Endodermal cell (in vitro differentiated cells): ENCODE measurements around the gene CALHM5. TPM values are rescaled to one million over a fixed set of nuclear protein-coding genes. Genes with fewer than 3 reads are reported as not detected.

ENCODE experiments used
- DNase-seq: peaks from one replicate; pipeline ENCODE4 v3.0.0-alpha.2; 2017
- H3K27ac ChIP-seq: 2 replicates; pipeline ENCODE4 v1.5.1; 2013; ENCODE audit warnings: mild to moderate bottlenecking, low read depth, low read length, moderate library complexity
- H3K27me3 ChIP-seq: 2 replicates; pipeline ENCODE4 v1.6.1; 2013; ENCODE audit warnings: mild to moderate bottlenecking, low read length, moderate library complexity; ENCODE audit not compliant: insufficient read depth, control insufficient read depth, poor library complexity, severe bottlenecking
- H3K36me3 ChIP-seq: 2 replicates; pipeline ENCODE4 v1.7.0; 2013; ENCODE audit warnings: mild to moderate bottlenecking, low read length, moderate library complexity; ENCODE audit not compliant: control insufficient read depth, insufficient read depth
- H3K4me1 ChIP-seq: one replicate; pipeline ENCODE4 v1.7.0; 2013; ENCODE audit warnings: low read length; ENCODE audit not compliant: control insufficient read depth, insufficient read depth
- H3K4me3 ChIP-seq: 2 replicates; pipeline ENCODE4 v1.5.1; 2013; ENCODE audit warnings: mild to moderate bottlenecking, low read length, moderate library complexity
- H3K9ac ChIP-seq: 2 replicates; pipeline ENCODE4 v1.6.1; 2013; ENCODE audit warnings: mild to moderate bottlenecking, low read length, moderate library complexity; ENCODE audit not compliant: poor library complexity, severe bottlenecking; ENCODE audit errors: extremely low read depth
- H3K9me3 ChIP-seq: 2 replicates; pipeline ENCODE4 v1.6.1; 2013; ENCODE audit warnings: mild to moderate bottlenecking, low read length, moderate library complexity; ENCODE audit not compliant: control insufficient read depth
- H3K27ac Mint-ChIP-seq: 2 replicates; pipeline ENCODE4 v1.8.0; 2020; ENCODE audit warnings: mixed read lengths
- H3K27me3 Mint-ChIP-seq: 2 replicates; pipeline ENCODE4 v1.8.0; 2021; ENCODE audit warnings: mild to moderate bottlenecking, mixed read lengths; ENCODE audit not compliant: insufficient read depth
- H3K36me3 Mint-ChIP-seq: 2 replicates; pipeline ENCODE4 v1.8.0; 2020; ENCODE audit warnings: low read depth, mixed read lengths
- H3K4me1 Mint-ChIP-seq: 2 replicates; pipeline ENCODE4 v1.8.0; 2020; ENCODE audit warnings: mixed read lengths
- H3K4me3 Mint-ChIP-seq: 2 replicates; pipeline ENCODE4 v1.8.0; 2020; ENCODE audit warnings: mild to moderate bottlenecking, moderate library complexity, mixed read lengths
- H3K9me3 Mint-ChIP-seq: 2 replicates; pipeline ENCODE4 v1.8.0; 2020; ENCODE audit warnings: mild to moderate bottlenecking, mixed read lengths
- WGBS, 2 experiments: methylation state at CpG; one replicate each; pipeline versions ENCODE4 v1.1.5 to v1.1.7; 2013; ENCODE audit warnings: missing lambda C conversion rate in 2 of 2, mixed read lengths in 1 of 2; ENCODE audit not compliant: insufficient coverage in 1 of 2, insufficient read length in 1 of 2; 5-methylcytosine and 5-hydroxymethylcytosine counted together
- total RNA-seq, 2 donors: library from RNA; stranded (reverse); fragmentation: NEBNext Ultra II Directional in 1 of 2; extraction: Animal tissue kit (Norgen Biotek cat#: 25700) in 1 of 2; gene quantifications; 2 replicates in 1 of 2; 3 replicates in 1 of 2; pipeline ENCODE4 v1.2.1, GENCODE V29; 2021
- TF ChIP-seq, protein P1 (sequence below): fragments of 200-600 bp; sonication (generic); conservative IDR thresholded peaks from 2 replicates; pipeline ENCODE4 v1.5.0; 2021; ENCODE audit warnings: antibody characterized with exemption, mild to moderate bottlenecking

The CALHM5 gene
- total RNA-seq, 2 donors from 2014 or later = 0.18 to 0.20 TPM

DNA sequence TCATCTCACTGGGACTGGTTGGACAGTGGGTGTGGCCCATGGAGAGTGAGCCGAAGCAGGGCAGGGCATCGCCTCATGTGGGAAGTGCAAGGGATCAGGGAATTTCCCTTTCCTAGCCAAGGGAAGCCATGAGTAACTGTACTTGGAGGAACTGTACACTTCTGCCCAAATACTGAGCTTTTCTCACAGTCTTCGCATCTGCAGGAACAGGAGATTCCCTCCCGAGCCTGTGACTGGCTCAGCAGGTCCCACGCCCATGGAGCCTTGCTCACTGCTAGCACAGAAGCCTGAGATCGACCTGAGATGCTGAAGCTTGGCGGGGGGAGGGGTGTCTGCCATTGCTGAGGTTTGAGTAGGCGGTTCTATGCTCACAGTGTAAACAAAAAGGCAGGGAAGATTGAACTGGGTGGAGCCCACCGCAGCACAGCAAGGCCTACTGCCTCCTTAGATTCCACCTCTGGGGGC, 10.4 kb upstream of the CALHM5 start:
- TF ChIP-seq, protein P1, sequence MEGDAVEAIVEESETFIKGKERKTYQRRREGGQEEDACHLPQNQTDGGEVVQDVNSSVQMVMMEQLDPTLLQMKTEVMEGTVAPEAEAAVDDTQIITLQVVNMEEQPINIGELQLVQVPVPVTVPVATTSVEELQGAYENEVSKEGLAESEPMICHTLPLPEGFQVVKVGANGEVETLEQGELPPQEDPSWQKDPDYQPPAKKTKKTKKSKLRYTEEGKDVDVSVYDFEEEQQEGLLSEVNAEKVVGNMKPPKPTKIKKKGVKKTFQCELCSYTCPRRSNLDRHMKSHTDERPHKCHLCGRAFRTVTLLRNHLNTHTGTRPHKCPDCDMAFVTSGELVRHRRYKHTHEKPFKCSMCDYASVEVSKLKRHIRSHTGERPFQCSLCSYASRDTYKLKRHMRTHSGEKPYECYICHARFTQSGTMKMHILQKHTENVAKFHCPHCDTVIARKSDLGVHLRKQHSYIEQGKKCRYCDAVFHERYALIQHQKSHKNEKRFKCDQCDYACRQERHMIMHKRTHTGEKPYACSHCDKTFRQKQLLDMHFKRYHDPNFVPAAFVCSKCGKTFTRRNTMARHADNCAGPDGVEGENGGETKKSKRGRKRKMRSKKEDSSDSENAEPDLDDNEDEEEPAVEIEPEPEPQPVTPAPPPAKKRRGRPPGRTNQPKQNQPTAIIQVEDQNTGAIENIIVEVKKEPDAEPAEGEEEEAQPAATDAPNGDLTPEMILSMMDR = no peak
- no peaks in the 10 kb centered on the region for H3K27me3 ChIP-seq

DNA sequence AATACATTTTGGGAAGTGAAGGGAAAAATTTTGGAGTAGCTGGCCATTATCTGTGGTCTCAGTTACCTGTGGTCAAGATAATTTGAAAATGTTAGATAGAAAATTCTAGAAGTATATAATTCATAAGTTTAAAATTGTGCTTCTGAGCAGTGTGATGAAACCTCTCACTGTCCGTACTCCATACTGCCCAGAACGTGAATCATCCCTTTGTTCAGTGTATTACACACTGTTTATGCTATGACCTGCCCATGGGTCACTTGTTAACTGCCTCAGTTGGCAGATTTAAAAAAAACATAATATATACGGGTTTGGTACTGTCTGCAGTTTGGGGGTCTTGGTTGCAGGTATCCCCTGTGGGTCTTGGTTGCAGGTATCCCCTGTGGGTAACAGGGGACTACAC, 4.1 kb upstream of the CALHM5 start:
- H3K4me3 Mint-ChIP-seq = no peak overlapping the region
- peaks cover 23% of the 10 kb centered on the region for H3K9me3 Mint-ChIP-seq
- peaks cover 8% of the 10 kb centered on the region for H3K27me3 Mint-ChIP-seq
- no peak for DNase-seq
- H3K36me3 ChIP-seq = no peaks in the 10 kb centered on the region
- H3K4me1 ChIP-seq = peaks cover 7% of the 10 kb centered on the region
- no peaks in the 10 kb centered on the region for H3K27me3 ChIP-seq
- peaks cover 12% of the 10 kb centered on the region for H3K4me1 Mint-ChIP-seq
- peaks cover 11% of the 10 kb centered on the region for H3K9me3 ChIP-seq
- H3K4me3 ChIP-seq = no peak overlapping the region
- no peak overlapping the region for H3K27ac ChIP-seq
- no peak overlapping the region for H3K9ac ChIP-seq
- no peaks in the 10 kb centered on the region for H3K36me3 Mint-ChIP-seq
- 90 to 94% methylated on average over 2 to 3 of the region's 3 CpGs for WGBS, 2 experiments
- TF ChIP-seq, protein P1 = no peak
- no peak overlapping the region for H3K27ac Mint-ChIP-seq

More for the DNA sequence above, 10.4 kb upstream of the CALHM5 start:
- no peaks in the 10 kb centered on the region for H3K4me1 Mint-ChIP-seq
- WGBS, 2 experiments = 74 to 94% methylated on average over 4 to 9 of the region's 9 CpGs
- no peak overlapping the region for H3K27ac Mint-ChIP-seq
- H3K27ac ChIP-seq = no peak overlapping the region
- H3K4me1 ChIP-seq = no peaks in the 10 kb centered on the region
- no peak overlapping the region for H3K4me3 Mint-ChIP-seq
- H3K36me3 ChIP-seq = no peaks in the 10 kb centered on the region
- H3K9me3 Mint-ChIP-seq = peaks cover 17% of the 10 kb centered on the region
- no peak overlapping the region for H3K9ac ChIP-seq
- H3K36me3 Mint-ChIP-seq = no peaks in the 10 kb centered on the region
- H3K27me3 Mint-ChIP-seq = peaks cover 8% of the 10 kb centered on the region
- no peaks in the 10 kb centered on the region for H3K9me3 ChIP-seq
- H3K4me3 ChIP-seq = no peak overlapping the region
- DNase-seq = no peak

DNA sequence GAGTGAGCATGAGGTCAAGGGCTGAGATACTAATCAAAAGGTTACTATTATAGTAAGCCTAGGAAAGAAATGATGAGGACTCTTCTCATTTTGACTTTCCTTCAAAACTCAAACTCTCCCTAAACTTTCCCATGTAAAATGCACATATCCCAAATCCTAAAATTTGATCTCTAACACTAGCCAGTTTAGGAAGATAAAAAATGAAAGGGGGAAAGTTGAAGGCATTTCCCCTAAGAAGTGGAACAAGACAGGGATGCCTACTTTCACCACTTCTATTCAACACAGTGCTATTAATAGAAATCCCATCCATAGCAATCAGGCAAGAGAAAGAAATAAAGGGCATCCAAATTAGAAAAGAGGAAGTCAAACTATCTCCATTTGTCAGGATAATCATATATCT, 2.9 kb upstream of the CALHM5 start:
- TF ChIP-seq, protein P1 = no peak
- H3K36me3 Mint-ChIP-seq = no peaks in the 10 kb centered on the region
- peaks cover 13% of the 10 kb centered on the region for H3K4me1 Mint-ChIP-seq
- H3K9ac ChIP-seq = no peak overlapping the region
- no peak overlapping the region for H3K4me3 ChIP-seq
- H3K36me3 ChIP-seq = no peaks in the 10 kb centered on the region
- H3K27me3 ChIP-seq = no peaks in the 10 kb centered on the region
- no peak for DNase-seq
- H3K9me3 Mint-ChIP-seq = peaks cover 21% of the 10 kb centered on the region
- no peak overlapping the region for H3K27ac ChIP-seq
- H3K27ac Mint-ChIP-seq = no peak overlapping the region
- H3K4me3 Mint-ChIP-seq = no peak overlapping the region
- H3K4me1 ChIP-seq = peaks cover 7% of the 10 kb centered on the region
- peaks cover 4% of the 10 kb centered on the region for H3K27me3 Mint-ChIP-seq
- peaks cover 11% of the 10 kb centered on the region for H3K9me3 ChIP-seq
